CD14-positive monocyte (primary cell): ENCODE measurements around the gene OSBPL2. TPM values are rescaled to one million over a fixed set of nuclear protein-coding genes. Genes with fewer than 3 reads are reported as not detected.

ENCODE experiments used
- DNase-seq, 3 donors: peaks; one replicate each; pipeline ENCODE4 v3.0.0-alpha.2; 2011 to 2022
- H2AFZ ChIP-seq: 2 replicates; pipeline ENCODE4 v1.6.0; 2012; ENCODE audit warnings: mild to moderate bottlenecking, low read depth, low read length, inconsistent platforms; ENCODE audit not compliant: insufficient read depth, poor library complexity, severe bottlenecking
- H3K27ac ChIP-seq, 2 donors: 1 replicate in 1 of 2; 2 replicates in 1 of 2; pipeline ENCODE4 v1.5.1; 2012 to 2013; ENCODE audit warnings: low read length in 2 of 2, control low read depth in 1 of 2, inconsistent platforms in 1 of 2, low read depth in 1 of 2, mild to moderate bottlenecking in 1 of 2
- H3K27me3 ChIP-seq, 2 donors: one replicate each; pipeline versions ENCODE4 v1.6.0 to v1.6.1; 2011 to 2013; ENCODE audit warnings: low read length in 2 of 2; ENCODE audit not compliant: control insufficient read depth in 2 of 2, insufficient read depth in 2 of 2
- H3K36me3 ChIP-seq, 2 donors: replicated peaks in 1 of 2; 1 replicate in 1 of 2; 2 replicates in 1 of 2; pipeline versions ENCODE4 v1.5.1 to v1.6.1; 2012 to 2013; ENCODE audit warnings: low read length in 2 of 2, control low read depth in 1 of 2, inconsistent platforms in 1 of 2, mild to moderate bottlenecking in 1 of 2; ENCODE audit not compliant: insufficient read depth in 2 of 2, control insufficient read depth in 1 of 2
- H3K4me1 ChIP-seq, 2 donors: 1 replicate in 1 of 2; 2 replicates in 1 of 2; pipeline versions ENCODE4 v1.5.1 to v1.6.1; 2012 to 2013; ENCODE audit warnings: low read length in 2 of 2, control low read depth in 1 of 2, inconsistent platforms in 1 of 2, mild to moderate bottlenecking in 1 of 2, moderate library complexity in 1 of 2; ENCODE audit not compliant: insufficient read depth in 2 of 2, control insufficient read depth in 1 of 2
- H3K4me2 ChIP-seq: replicated peaks from 2 replicates; pipeline ENCODE3; 2012; ENCODE audit warnings: low read length, moderate library complexity, mild to moderate bottlenecking; ENCODE audit not compliant: poor library complexity, severe bottlenecking; ENCODE audit errors: extremely low read depth
- H3K4me3 ChIP-seq, 3 experiments: fragments of 200-600 bp in 1 of 3; sonication (generic) in 1 of 3; replicated peaks in 1 of 3; 1 replicate in 2 of 3; 2 replicates in 1 of 3; pipeline ENCODE4 v1.5.1; 2011 to 2013; ENCODE audit warnings: low read length in 3 of 3, mild to moderate bottlenecking in 3 of 3, control low read depth in 2 of 3, low read depth in 2 of 3, inconsistent platforms in 1 of 3, moderate library complexity in 1 of 3
- H3K79me2 ChIP-seq: 2 replicates; pipeline ENCODE4 v1.6.0; 2012; ENCODE audit warnings: mild to moderate bottlenecking, control low read depth, inconsistent platforms, low read length, moderate library complexity; ENCODE audit not compliant: insufficient read depth
- H3K9ac ChIP-seq: 2 replicates; pipeline ENCODE4 v1.6.0; 2017; ENCODE audit warnings: low read length, mild to moderate bottlenecking; ENCODE audit not compliant: insufficient read depth, poor library complexity, severe bottlenecking
- H3K9me3 ChIP-seq, 2 donors: replicated peaks in 1 of 2; 1 replicate in 1 of 2; 2 replicates in 1 of 2; pipeline versions ENCODE4 v1.5.1 to v1.6.1; 2012 to 2013; ENCODE audit warnings: low read length in 2 of 2, control low read depth in 1 of 2; ENCODE audit not compliant: control insufficient read depth in 1 of 2, insufficient read depth in 1 of 2
- H4K20me1 ChIP-seq: 2 replicates; pipeline ENCODE4 v1.6.0; 2012; ENCODE audit warnings: mild to moderate bottlenecking, low read length, control low read depth, moderate library complexity; ENCODE audit not compliant: insufficient read depth
- H3K27ac Mint-ChIP-seq, 7 donors: one replicate each; pipeline ENCODE4 v1.8.0; 2020; ENCODE audit warnings: mild to moderate bottlenecking in 7 of 7, mixed read lengths in 7 of 7, moderate library complexity in 6 of 7, inconsistent platforms in 2 of 7
- H3K27me3 Mint-ChIP-seq, 3 donors: one replicate each; pipeline ENCODE4 v1.8.0; 2021 to 2022; ENCODE audit warnings: low read depth in 3 of 3, mild to moderate bottlenecking in 3 of 3, mixed read lengths in 3 of 3, moderate library complexity in 3 of 3, inconsistent platforms in 1 of 3
- H3K36me3 Mint-ChIP-seq, 2 donors: one replicate each; pipeline ENCODE4 v1.8.0; 2020; ENCODE audit warnings: mixed read lengths in 2 of 2, inconsistent platforms in 1 of 2, mild to moderate bottlenecking in 1 of 2
- H3K4me1 Mint-ChIP-seq: one replicate; pipeline ENCODE4 v1.8.0; 2020; ENCODE audit warnings: mild to moderate bottlenecking, mixed read lengths
- H3K4me3 Mint-ChIP-seq, 2 donors: one replicate each; pipeline ENCODE4 v1.8.0; 2020; ENCODE audit warnings: mild to moderate bottlenecking in 2 of 2, mixed read lengths in 2 of 2, moderate library complexity in 1 of 2
- H3K9me3 Mint-ChIP-seq, 7 donors: one replicate each; pipeline ENCODE4 v1.8.0; 2020 to 2022; ENCODE audit warnings: mixed read lengths in 7 of 7, mild to moderate bottlenecking in 6 of 7, moderate library complexity in 6 of 7, inconsistent platforms in 2 of 7
- CTCF ChIP-seq: fragments of 200-600 bp; IDR thresholded peaks from one replicate; pipeline ENCODE4 v1.8.0; 2022; ENCODE audit warnings: antibody characterized with exemption, mild to moderate bottlenecking
- WGBS: methylation state at CpG from one replicate; pipeline ENCODE4 v1.1.5; 2013; ENCODE audit warnings: missing lambda C conversion rate; ENCODE audit not compliant: insufficient coverage; 5-methylcytosine and 5-hydroxymethylcytosine counted together
- intact Hi-C, 2 donors: fragments of 100-400 bp; cut with micrococcal nuclease; formaldehyde crosslinking; loops; one replicate each; pipeline versions ENCODE4 v1.15.0 to v1.15.1; 2023
- polyA plus RNA-seq, 3 donors: library from polyadenylated mRNA; depleted of rRNA in 1 of 3; unstranded in 2 of 3; stranded (reverse) in 1 of 3; fragments of 300-500 nt in 2 of 3; fragments of >200 nt in 1 of 3; fragmentation: Illumina TruSeq in 2 of 3; gene quantifications; 1 replicate in 2 of 3; 2 replicates in 1 of 3; pipeline ENCODE4 v1.2.3, GENCODE V29; 2012 to 2021

OSBPL2 gene
- polyA plus RNA-seq, 3 donors, result 12.9 to 29.1 (median 17.9) TPM

DNA sequence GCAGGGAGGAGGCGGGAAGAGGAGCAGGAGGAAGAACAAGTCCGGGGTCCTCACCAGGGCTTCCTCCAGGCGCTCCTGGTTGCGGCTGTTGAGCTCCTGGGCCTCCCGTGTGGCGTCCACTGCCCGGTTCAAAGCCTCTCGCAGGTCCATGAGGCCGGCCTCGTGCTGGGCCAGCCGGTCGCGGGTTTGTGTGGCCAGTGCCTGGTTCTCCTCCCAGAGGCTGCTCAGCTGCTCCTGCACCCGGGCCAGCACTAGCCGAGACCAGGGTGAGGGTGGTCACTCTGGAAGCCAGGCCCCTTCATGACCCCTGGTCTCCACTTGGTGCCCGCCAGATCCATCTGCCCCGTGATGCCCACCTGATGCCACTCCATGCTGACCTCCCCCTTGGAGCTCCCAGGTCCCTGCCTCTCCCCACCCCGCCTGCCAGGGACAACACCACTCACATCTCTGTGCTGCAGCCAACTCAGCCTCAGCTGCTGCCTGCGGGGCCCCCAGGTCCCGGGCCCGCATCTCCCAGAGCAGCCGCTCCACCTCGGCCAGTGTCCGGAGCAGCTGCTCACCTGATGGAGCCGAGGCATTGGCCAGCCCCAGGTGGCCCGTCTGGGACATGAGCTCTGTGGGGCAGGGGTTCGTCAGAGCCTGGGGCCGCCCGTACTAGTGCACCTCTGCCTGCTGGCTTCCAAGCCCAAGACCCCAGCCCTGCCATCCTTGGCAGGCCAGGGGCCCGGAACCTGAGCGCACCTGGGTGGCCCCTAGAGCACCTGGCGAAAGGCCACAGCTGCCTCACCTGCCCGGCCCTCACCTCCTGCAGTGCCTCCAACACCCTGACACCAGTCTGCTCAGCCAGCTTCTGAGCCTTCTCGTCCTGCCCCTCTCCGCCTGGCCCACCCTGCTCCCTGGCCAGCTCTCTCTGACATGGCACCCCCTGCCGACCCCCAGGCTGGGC lies 80.4 kb downstream of the OSBPL2 start:
- H3K9me3 ChIP-seq, result peaks cover 0 to 5% of the 10 kb centered on the region in 2 donors
- H3K4me2 ChIP-seq, result no peak overlapping the region
- intact Hi-C loops, result no loop called here
- no peaks in the 10 kb centered on the region for H3K36me3 ChIP-seq
- no peaks in the 10 kb centered on the region for H4K20me1 ChIP-seq
- no peaks in the 10 kb centered on the region for H3K79me2 ChIP-seq
- peak overlapping the region in 1 of 7 donors; percentile 8 for H3K27ac Mint-ChIP-seq
- no peaks in the 10 kb centered on the region for H3K36me3 Mint-ChIP-seq
- H3K4me1 Mint-ChIP-seq, result no peaks in the 10 kb centered on the region
- no peak for DNase-seq
- H3K9ac ChIP-seq, result no peak overlapping the region
- no peak overlapping the region for H2AFZ ChIP-seq
- no peak overlapping the region for H3K27ac ChIP-seq
- H3K4me1 ChIP-seq, result no peaks in the 10 kb centered on the region
- TF ChIP-seq CTCF, result no peak
- 96% methylated on average over 36 of the region's 36 CpGs for WGBS
- H3K4me3 ChIP-seq, result no peak overlapping the region
- H3K27me3 Mint-ChIP-seq, result peaks cover 0 to 2% (median 1%) of the 10 kb centered on the region in 3 donors
- H3K27me3 ChIP-seq, result no peaks in the 10 kb centered on the region
- H3K4me3 Mint-ChIP-seq, result no peak overlapping the region
- peaks cover 0 to 5% (median 0%) of the 10 kb centered on the region in 7 donors for H3K9me3 Mint-ChIP-seq

- H3K36me3 ChIP-seq, result no peaks in the 10 kb centered on the region
- no peaks in the 10 kb centered on the region for H3K36me3 Mint-ChIP-seq
- no peak overlapping the region for H3K4me3 Mint-ChIP-seq
- no peak for DNase-seq
- peaks cover 0 to 5% (median 0%) of the 10 kb centered on the region in 7 donors for H3K9me3 Mint-ChIP-seq
- H3K4me1 ChIP-seq, result no peaks in the 10 kb centered on the region
- H3K4me1 Mint-ChIP-seq, result no peaks in the 10 kb centered on the region
- H4K20me1 ChIP-seq, result no peaks in the 10 kb centered on the region
- no peak overlapping the region for H3K4me2 ChIP-seq
- H3K9ac ChIP-seq, result no peak overlapping the region
- H3K9me3 ChIP-seq, result peaks cover 0 to 5% of the 10 kb centered on the region in 2 donors
- no peak overlapping the region for H3K27ac ChIP-seq
- H2AFZ ChIP-seq, result no peak overlapping the region
- TF ChIP-seq CTCF, result no peak
- H3K27ac Mint-ChIP-seq, result no peak overlapping the region
- peaks cover 0 to 2% (median 1%) of the 10 kb centered on the region in 3 donors for H3K27me3 Mint-ChIP-seq
- intact Hi-C loops, result no loop called here
- no peaks in the 10 kb centered on the region for H3K27me3 ChIP-seq
- H3K79me2 ChIP-seq, result no peaks in the 10 kb centered on the region
- 94% methylated on average over 24 of the region's 29 CpGs for WGBS
- H3K4me3 ChIP-seq, result no peak overlapping the region
Measured at GRCh38 chr20:62319346-62319909, 81.1 kb downstream of the OSBPL2 start.
